ENCODE measurements around the gene FARP1. TPM values are rescaled to one million over a fixed set of nuclear protein-coding genes. Genes with fewer than 3 reads are reported as not detected.

Gene FARP1
- total and polyA plus RNA-seq, 2 experiments from 2014 or later = 43.2 to 44.2 TPM

DNA sequence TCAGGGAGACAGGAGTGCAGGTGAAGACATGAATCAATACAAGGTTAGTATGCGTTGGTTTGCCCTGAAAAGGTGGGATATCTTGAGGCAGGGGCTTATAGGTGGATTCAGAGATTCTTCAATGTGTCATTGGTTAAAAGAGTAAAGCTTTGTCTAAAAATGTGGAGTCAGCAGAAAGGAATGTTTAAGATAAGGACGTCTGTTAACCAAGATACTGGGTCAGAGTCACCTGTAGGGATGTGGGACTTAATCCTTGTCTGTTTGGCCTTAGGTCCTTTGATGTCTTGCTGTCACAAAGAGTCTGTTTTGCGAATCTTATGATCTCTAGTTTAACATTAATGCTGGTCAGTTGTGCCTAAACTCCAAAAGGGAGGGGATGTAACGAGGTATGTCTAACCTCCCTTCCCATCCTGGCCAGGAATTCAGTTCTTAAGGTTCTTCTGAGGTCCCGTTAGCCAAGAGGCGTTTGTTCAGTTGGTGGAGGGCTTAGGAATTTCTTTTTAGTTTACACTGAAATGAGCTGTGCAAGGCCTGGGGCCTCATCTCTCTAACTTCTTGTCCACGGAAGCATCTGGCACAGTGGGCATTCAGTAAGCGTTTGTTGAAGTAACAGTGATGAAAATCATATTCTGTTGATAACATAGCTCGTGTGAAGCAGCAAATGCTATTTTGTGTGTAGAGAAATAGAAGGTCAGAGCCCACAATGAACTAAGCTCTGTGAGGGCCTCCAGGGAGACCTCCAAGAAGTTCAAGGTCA lies 130.4 kb downstream of the FARP1 start:
- Histone ChIP-seq H3K9me3 (ENCODE audit: low read depth) (no peaks in the 10 kb centered on the region), H3K4me1 (ENCODE audit: low read depth) (peaks cover 28% of the 10 kb centered on the region), H3K36me3 (no peaks in the 10 kb centered on the region), H3K27ac (peak overlapping the region; percentile 3), H3K4me3 (no peak overlapping the region), H3K27me3 (no peaks in the 10 kb centered on the region)
- no peak for TF ChIP-seq CTCF (IDR thresholded peaks at IDR 0.05; ENCODE audit: low read depth, low read length)
- DNase-seq (ENCODE audit: low read depth in 1 of 2, low spot score in 1 of 2) = no peak

DNA sequence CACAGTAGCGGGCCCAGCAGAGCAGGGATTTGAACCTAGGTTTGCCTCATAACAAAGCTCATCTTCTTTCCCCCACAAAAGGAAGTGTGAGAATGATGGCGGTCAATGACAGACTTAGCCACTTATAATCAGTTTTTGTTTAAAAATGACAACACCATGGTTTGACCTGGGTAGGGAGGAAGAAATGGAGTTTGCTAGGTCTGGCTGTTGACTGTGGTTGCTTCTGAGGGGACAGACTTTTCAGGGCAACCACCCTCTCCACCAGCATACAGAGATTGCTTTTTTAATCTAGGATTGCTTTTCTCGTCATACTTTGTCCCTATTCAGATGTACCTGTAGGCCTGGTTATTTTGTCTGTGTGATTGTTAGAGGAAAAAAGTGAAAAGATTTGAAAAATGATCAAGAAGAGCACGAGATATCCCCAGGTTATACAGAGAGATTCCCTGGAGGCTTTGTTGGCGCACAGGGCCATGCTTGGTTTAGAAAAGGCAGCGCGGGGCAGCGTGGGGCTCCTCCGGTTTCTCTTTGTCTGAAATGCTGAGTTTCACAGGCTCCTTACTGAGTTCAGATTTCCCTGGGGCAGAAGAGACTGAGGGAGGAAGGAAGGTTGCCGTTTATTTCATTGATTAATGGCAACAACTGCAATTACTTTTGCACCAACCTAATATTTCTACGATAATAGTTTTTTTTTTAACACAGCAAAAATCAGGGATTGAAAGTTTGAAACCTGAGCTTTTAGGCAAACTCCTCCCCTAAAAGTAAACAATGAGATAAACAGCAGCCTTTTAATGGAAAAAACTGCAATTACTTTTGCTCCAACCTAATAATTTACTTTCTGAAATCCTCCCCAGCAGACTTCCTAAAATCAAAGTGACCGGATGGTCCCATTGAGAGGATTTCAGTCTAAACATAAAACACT lies 131.2 kb downstream of the FARP1 start:
- DNase-seq (ENCODE audit: low read depth in 1 of 2, low spot score in 1 of 2) = peak in 1 of 2 donors; percentile 29
- H3K4me3 ChIP-seq = no peak overlapping the region
- H3K4me1 ChIP-seq (ENCODE audit: low read depth) = peaks cover 28% of the 10 kb centered on the region
- H3K27ac ChIP-seq = peak overlapping the region; percentile 3
- no peaks in the 10 kb centered on the region for H3K36me3 ChIP-seq
- TF ChIP-seq CTCF (IDR thresholded peaks at IDR 0.05; ENCODE audit: low read depth, low read length) = no peak
- H3K9me3 ChIP-seq (ENCODE audit: low read depth) = no peaks in the 10 kb centered on the region
- H3K27me3 ChIP-seq = no peaks in the 10 kb centered on the region

GRCh38 chr13:98274921-98275487 lies 132.1 kb downstream of the FARP1 start:
- no peak for TF ChIP-seq CTCF (IDR thresholded peaks at IDR 0.05; ENCODE audit: low read depth, low read length)
- no peak for DNase-seq (ENCODE audit: low read depth in 1 of 2, low spot score in 1 of 2)
- H3K27ac ChIP-seq = no peak overlapping the region

DNA sequence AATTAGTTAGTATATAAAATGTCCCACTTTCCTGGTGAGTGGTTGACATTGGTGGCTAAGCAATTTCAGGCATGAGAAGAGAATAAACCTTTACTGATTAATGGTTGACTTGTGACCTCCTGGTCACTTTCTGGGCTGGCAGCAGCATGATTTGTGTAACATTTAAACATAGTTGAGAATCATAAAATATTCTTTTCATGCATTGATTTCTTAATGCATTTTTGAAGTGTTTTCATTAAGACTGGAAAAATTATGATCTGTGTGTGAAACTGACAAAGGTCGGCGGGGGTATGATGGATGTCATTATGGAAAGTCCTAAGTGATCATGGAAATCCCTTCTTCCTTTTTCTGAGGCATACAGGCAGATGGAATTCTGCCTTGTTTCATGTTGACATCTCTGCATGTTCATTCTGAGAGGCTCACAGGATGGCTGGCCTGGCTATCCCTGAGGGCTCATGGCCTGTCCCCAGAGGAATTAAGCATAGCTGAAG lies 132.8 kb downstream of the FARP1 start:
- no peaks in the 10 kb centered on the region for H3K27me3 ChIP-seq
- no peak overlapping the region for H3K4me3 ChIP-seq
- H3K27ac ChIP-seq = peak overlapping the region; percentile 24
- no peak for TF ChIP-seq CTCF (IDR thresholded peaks at IDR 0.05; ENCODE audit: low read depth, low read length)
- H3K36me3 ChIP-seq = no peaks in the 10 kb centered on the region
- peaks cover 28% of the 10 kb centered on the region for H3K4me1 ChIP-seq (ENCODE audit: low read depth)
- H3K9me3 ChIP-seq (ENCODE audit: low read depth) = no peaks in the 10 kb centered on the region
- peak in 1 of 2 donors; percentile 62 for DNase-seq (ENCODE audit: low read depth in 1 of 2, low spot score in 1 of 2)

More at GRCh38 chr13:98274921-98275487, 132.1 kb downstream of the FARP1 start:
- no peaks in the 10 kb centered on the region for H3K9me3 ChIP-seq (ENCODE audit: low read depth)
- no peak overlapping the region for H3K4me3 ChIP-seq
- peaks cover 28% of the 10 kb centered on the region for H3K4me1 ChIP-seq (ENCODE audit: low read depth)
- no peaks in the 10 kb centered on the region for H3K36me3 ChIP-seq
- no peaks in the 10 kb centered on the region for H3K27me3 ChIP-seq

DNA sequence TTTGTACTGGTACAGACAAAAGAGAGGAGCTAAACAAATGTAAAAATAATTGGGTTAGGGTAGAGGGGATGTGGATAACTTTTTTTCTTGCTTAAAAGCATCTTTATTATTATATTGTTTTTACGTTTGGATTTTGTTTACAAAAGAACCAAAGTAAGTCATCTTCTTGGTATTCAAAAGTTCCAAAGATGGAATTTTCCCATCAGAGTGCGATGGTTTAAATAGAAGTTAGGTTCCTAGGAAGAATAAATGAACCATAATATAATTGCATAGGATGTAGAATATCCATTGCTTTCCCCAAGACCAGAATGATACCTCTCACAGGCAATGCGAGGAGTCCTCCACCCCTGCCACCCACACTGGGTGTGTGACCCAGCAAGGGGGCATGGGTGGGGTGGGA lies 133.6 kb downstream of the FARP1 start:
- no peaks in the 10 kb centered on the region for H3K36me3 ChIP-seq
- H3K4me1 ChIP-seq (ENCODE audit: low read depth) = peaks cover 28% of the 10 kb centered on the region
- no peak for TF ChIP-seq CTCF (IDR thresholded peaks at IDR 0.05; ENCODE audit: low read depth, low read length)
- H3K27me3 ChIP-seq = no peaks in the 10 kb centered on the region
- no peaks in the 10 kb centered on the region for H3K9me3 ChIP-seq (ENCODE audit: low read depth)
- H3K27ac ChIP-seq = no peak overlapping the region
- DNase-seq (ENCODE audit: low read depth in 1 of 2, low spot score in 1 of 2) = no peak
- H3K4me3 ChIP-seq = no peak overlapping the region
